Cardiac muscle cell (in vitro differentiated cells and primary cell): Measurements from ENCODE around the gene GZMA. TPM values are rescaled to one million over a fixed set of nuclear protein-coding genes. Genes with fewer than 3 reads are reported as not detected.

Experiments
- DNase-seq, 2 donors: peaks; one replicate each; pipeline versions ENCODE4 v3.0.0 to v3.0.0-alpha.2; 2010 to 2017; ENCODE audit warnings: low read depth in 1 of 2, low spot score in 1 of 2
- H3K27ac ChIP-seq: fragments of 200-600 bp; sonication (generic); 2 replicates; pipeline ENCODE4 v1.5.1; 2016
- H3K27me3 ChIP-seq: fragments of 200-600 bp; sonication (generic); 2 replicates; pipeline ENCODE4 v1.6.0; 2016; ENCODE audit warnings: control low read depth
- H3K36me3 ChIP-seq: fragments of 200-600 bp; sonication (generic); 2 replicates; pipeline ENCODE4 v1.5.1; 2016; ENCODE audit warnings: control low read depth
- H3K4me1 ChIP-seq: fragments of 200-600 bp; sonication (generic); 2 replicates; pipeline ENCODE4 v1.8.1; 2017; ENCODE audit warnings: low read depth, mild to moderate bottlenecking, mixed run types
- H3K4me3 ChIP-seq: fragments of 200-600 bp; sonication (generic); 2 replicates; pipeline ENCODE4 v1.5.1; 2016; ENCODE audit warnings: mild to moderate bottlenecking
- H3K9me3 ChIP-seq: fragments of 200-600 bp; sonication (generic); 2 replicates; pipeline ENCODE4 v1.5.1; 2017; ENCODE audit warnings: low read depth, mild to moderate bottlenecking, control low read depth
- polyA plus RNA-seq: library from polyadenylated mRNA; unstranded; fragments of >200 nt; fragmentation: Nextera tagmentation; extraction: Ambion mirVana; gene quantifications from 2 replicates; pipeline ENCODE4 v1.2.1, GENCODE V29; 2016
- total RNA-seq: library from RNA; depleted of rRNA; stranded (reverse); fragments of >200 nt; gene quantifications from 2 replicates; pipeline ENCODE4 v1.2.3, GENCODE V29; 2016
- TF ChIP-seq, protein P1 (sequence below): IDR thresholded peaks from 2 replicates; pipeline ENCODE4 v1.5.1; 2012; ENCODE audit warnings: low read depth, mild to moderate bottlenecking, low read length

GZMA gene
- total RNA-seq: not detected in 2 replicates
- polyA plus RNA-seq: not detected in 2 replicates

DNA sequence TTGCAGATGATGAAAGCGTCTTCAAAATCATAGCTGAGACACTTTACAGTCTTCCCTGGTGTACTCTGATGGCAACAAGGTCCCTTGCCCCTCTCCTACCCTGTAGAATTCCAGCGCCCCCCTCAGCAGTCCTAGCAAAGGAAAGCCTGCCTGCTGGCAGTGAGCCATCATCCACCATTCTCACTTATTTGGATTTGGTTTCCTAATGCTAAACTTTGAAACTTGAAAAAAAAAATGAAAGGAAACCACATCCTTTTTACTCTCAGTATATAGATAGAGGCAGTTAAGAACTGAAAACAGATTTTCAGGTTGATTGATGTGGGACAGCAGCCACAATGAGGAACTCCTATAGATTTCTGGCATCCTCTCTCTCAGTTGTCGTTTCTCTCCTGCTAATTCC is at the start of gene GZMA:
GZMA (plus strand) TSS at position 299 of the 400 bp plus-strand sequence; CDS start at position 336, 37 bp downstream.
- no peaks in the 10 kb centered on the region for H3K36me3 ChIP-seq
- no peak within 1 kb of the TSS for H3K27ac ChIP-seq
- peak in 1 of 2 donors; percentile 2 for DNase-seq
- H3K27me3 ChIP-seq: no peaks in the 10 kb centered on the region
- TF ChIP-seq, protein P1, sequence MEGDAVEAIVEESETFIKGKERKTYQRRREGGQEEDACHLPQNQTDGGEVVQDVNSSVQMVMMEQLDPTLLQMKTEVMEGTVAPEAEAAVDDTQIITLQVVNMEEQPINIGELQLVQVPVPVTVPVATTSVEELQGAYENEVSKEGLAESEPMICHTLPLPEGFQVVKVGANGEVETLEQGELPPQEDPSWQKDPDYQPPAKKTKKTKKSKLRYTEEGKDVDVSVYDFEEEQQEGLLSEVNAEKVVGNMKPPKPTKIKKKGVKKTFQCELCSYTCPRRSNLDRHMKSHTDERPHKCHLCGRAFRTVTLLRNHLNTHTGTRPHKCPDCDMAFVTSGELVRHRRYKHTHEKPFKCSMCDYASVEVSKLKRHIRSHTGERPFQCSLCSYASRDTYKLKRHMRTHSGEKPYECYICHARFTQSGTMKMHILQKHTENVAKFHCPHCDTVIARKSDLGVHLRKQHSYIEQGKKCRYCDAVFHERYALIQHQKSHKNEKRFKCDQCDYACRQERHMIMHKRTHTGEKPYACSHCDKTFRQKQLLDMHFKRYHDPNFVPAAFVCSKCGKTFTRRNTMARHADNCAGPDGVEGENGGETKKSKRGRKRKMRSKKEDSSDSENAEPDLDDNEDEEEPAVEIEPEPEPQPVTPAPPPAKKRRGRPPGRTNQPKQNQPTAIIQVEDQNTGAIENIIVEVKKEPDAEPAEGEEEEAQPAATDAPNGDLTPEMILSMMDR: no peak
- no peaks in the 10 kb centered on the region for H3K9me3 ChIP-seq
- H3K4me1 ChIP-seq: no peaks in the 10 kb centered on the region
- H3K4me3 ChIP-seq: no peak within 1 kb of the TSS

DNA sequence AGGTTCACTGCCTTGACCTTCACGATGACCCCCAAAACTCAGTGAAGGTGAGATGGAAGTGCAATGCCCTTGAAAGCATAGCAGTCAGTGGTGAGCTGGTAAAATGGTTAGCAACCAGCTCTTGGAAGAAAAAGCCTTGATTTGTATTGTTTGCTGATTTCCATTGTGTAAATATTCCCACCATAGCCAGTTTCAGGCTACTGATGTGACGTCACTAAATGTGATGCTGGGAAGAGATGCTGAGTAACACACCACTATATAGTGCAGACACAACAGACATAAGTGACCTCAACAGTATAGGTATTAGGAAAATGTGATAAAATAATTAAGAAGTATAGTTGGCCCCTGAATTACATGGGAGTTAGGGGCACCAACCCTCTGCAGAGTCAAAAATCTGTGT is 47.3 kb upstream of the GZMA start:
- TF ChIP-seq, protein P1: no peak
- Histone ChIP-seq H3K4me3 (no peak overlapping the region), H3K27me3 (no peaks in the 10 kb centered on the region), H3K4me1 (no peaks in the 10 kb centered on the region), H3K9me3 (no peaks in the 10 kb centered on the region), H3K27ac (no peak overlapping the region), H3K36me3 (no peaks in the 10 kb centered on the region)
- DNase-seq: no peak

DNA sequence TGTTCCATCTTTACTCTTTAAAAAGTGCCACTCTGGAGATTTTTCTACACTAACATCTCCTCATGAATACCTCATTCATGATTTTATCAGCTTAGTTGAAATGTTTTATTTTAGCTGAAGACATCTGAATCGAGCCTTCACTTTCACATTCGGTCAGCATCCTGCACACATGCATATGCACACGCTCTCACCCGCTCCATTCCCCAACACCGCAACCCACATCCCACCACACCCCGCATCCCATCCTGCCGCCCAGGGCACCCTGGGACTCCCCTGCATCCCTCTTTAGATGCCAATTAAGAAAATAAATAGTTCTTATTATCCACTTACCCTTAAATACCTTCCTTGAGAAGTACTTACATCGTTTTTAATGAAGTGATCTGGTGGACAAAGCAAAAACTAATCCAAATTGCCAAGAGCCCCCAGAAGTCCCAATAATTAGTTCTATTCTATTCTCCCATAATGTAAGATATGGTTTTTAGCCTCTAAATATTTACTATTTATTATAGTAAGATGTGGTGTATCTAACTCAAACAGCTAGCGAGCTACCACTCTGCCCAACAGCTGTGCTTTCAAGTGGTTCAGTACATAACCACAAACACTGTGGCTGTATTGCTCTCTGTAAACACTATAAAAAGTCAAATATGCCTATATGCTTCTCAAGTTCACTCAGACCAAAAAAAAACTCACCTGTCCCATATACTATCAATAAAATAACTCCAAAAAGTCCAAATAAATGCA is 40.2 kb upstream of the GZMA start:
- no peaks in the 10 kb centered on the region for H3K36me3 ChIP-seq
- TF ChIP-seq, protein P1: no peak
- H3K27ac ChIP-seq: no peak overlapping the region
- DNase-seq: no peak
- peaks cover 10% of the 10 kb centered on the region for H3K4me1 ChIP-seq
- no peak overlapping the region for H3K4me3 ChIP-seq
- no peaks in the 10 kb centered on the region for H3K9me3 ChIP-seq
- H3K27me3 ChIP-seq: no peaks in the 10 kb centered on the region

DNA sequence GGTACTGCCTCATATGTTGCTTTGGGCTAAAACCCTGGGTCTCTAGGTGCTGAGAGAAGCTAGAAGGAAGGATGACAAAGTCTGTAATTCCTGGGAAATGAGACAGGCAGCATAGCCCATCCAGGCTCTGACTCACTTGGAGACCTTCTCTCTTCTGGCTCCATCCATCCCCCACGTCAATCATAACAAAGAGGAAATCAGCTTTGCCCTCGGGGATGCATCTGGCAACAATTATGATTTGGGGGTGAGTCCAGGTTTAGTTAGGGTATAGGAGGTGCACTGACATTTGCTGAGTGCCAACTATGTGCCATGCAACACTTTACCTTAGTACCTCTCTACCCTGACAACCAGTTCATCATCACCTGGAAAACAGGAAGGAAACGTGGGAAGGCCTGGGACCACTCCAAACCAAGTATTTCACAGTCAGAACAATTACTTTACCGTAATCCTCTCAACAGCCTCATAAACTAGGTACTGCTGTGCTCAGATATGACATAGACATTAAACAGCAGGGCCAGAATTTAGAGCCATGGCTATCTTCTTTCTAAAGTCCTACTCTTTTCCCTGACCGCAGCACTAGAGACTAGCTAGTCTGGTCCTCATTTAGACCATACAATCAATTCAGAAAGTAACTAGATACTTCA is 39.1 kb upstream of the GZMA start:
- TF ChIP-seq, protein P1: no peak
- no peak for DNase-seq
- no peaks in the 10 kb centered on the region for H3K36me3 ChIP-seq
- peaks cover 12% of the 10 kb centered on the region for H3K4me1 ChIP-seq
- no peak overlapping the region for H3K4me3 ChIP-seq
- H3K27ac ChIP-seq: no peak overlapping the region
- no peaks in the 10 kb centered on the region for H3K27me3 ChIP-seq
- no peaks in the 10 kb centered on the region for H3K9me3 ChIP-seq

DNA sequence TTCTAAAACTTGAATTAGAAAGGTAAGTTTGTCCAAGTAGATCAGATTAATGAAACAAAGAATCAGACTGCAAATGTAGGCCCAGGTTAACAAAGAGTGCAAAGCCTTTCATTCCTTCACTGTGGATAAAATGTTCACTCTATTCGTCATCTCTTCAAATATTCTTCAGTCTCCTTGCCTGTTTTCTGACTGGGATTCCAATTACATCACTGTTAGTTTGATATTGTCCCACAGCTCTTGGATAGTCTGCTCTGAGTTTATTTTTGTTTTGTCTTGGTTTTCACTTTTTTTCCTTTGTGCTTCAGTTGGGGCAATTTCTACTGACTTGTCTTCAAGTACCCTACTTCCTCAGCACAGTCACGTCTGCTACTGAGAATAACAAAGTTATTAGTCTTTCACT is 38.5 kb upstream of the GZMA start:
- H3K36me3 ChIP-seq: no peaks in the 10 kb centered on the region
- TF ChIP-seq, protein P1: no peak
- peaks cover 12% of the 10 kb centered on the region for H3K4me1 ChIP-seq
- no peaks in the 10 kb centered on the region for H3K27me3 ChIP-seq
- no peaks in the 10 kb centered on the region for H3K9me3 ChIP-seq
- H3K27ac ChIP-seq: no peak overlapping the region
- DNase-seq: no peak
- H3K4me3 ChIP-seq: no peak overlapping the region
